Measurements from ENCODE around the gene PI4K2A.
"Not testable (repeated sequence)": the region's sequence is repeated elsewhere in the genome, so short reads cannot be mapped to it uniquely, and the experiment has no call there.

DNA sequence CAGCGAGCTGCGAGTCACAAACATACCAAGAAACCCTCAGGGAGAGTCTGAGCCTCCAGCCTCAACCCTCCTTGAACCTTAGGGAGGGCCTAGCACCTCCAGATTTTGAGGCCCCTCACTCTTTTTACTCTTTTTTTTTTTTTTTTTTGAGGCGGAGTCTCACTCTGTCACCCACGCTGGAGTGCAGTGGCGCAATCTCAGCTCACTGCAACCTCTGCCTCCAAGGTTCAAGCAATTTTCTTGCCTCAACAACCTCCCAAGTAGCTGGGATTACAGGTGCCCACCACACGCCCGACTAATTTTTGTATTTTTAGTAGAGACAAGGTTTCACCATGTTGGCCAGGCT lies 43.9 kb downstream of the PI4K2A start:
- not testable (repeated sequence) for TF ChIP-seq CTCF, POLR2A (IDR thresholded peaks at IDR 0.05)
